ENCODE measurements around the gene RNFT2.

RNFT2 gene

GRCh38 chr12:116880213-116880816 lies 142.2 kb downstream of the RNFT2 start:
- no peak for DNase-seq

- DNase-seq: peak; percentile 67
Observed at GRCh38 chr12:116880817-116881324, 142.8 kb downstream of the RNFT2 start.

- peak; percentile 43 for DNase-seq
Observed at GRCh38 chr12:116881325-116881876, 143.3 kb downstream of the RNFT2 start, which contains the start of gene HRK. Gene HRK, minus strand, starts transcription at chr12:116881441. Its CDS starts 134 bp downstream, at chr12:116881307.

GRCh38 chr12:116881877-116882507 lies 143.9 kb downstream of the RNFT2 start:
- no peak for DNase-seq

- no peak for DNase-seq
Observed at GRCh38 chr12:116882742-116883141, 144.6 kb downstream of the RNFT2 start.

- no peak for DNase-seq
Observed at GRCh38 chr12:116884871-116885270, 146.8 kb downstream of the RNFT2 start.

GRCh38 chr12:116885491-116885890 lies 147.4 kb downstream of the RNFT2 start:
- DNase-seq: no peak

GRCh38 chr12:116887244-116887643 lies 149.1 kb downstream of the RNFT2 start:
- DNase-seq: peak; percentile 68

GRCh38 chr12:116887897-116888296 lies 149.8 kb downstream of the RNFT2 start:
- DNase-seq: no peak

- DNase-seq: no peak
Observed at GRCh38 chr12:116890330-116890729, 152.2 kb downstream of the RNFT2 start.

GRCh38 chr12:116891019-116891418 lies 152.9 kb downstream of the RNFT2 start:
- DNase-seq: no peak

- no peak for DNase-seq
Observed at GRCh38 chr12:116892349-116893140, 154.4 kb downstream of the RNFT2 start.

- no peak for DNase-seq
Observed at GRCh38 chr12:116894913-116895312, 156.8 kb downstream of the RNFT2 start.

GRCh38 chr12:116896411-116896924 lies 158.4 kb downstream of the RNFT2 start:
- no peak for DNase-seq

- DNase-seq: no peak
Observed at GRCh38 chr12:116897476-116897875, 159.4 kb downstream of the RNFT2 start.

- DNase-seq: no peak
Observed at GRCh38 chr12:116898669-116899068, 160.6 kb downstream of the RNFT2 start.

- no peak for DNase-seq
Observed at GRCh38 chr12:116901612-116902011, 163.5 kb downstream of the RNFT2 start.

Data from NCI-H2171 (cell line).